Measurements from ENCODE around the gene CERS6. TPM values are rescaled to one million over a fixed set of nuclear protein-coding genes. Genes with fewer than 3 reads are reported as not detected.

Gene CERS6
- total and polyA plus RNA-seq, 12 donors, result 5.0 to 110 (median 29.6) TPM

DNA sequence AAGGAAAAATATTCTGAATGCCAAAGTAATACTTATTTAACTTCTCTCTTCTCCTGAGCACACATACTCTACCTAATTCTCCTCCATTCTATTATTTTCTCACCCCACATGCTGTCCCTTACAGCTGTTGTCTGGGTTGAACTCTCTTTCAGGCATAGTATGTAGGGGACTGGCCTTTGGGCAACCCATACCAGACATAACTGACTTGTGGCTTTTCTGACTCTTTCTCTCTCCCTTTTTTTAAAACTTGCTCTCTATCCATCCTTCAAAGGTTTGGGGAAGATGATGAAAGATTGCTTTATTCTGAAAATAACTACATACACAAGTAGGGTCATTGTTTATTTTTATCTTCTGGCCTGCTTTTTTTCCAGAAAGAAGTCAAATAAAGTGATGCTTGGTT, 276.4 kb downstream of the CERS6 start:
- H3K9me3 ChIP-seq (replicated peaks in 1 of 3), result no peaks in the 10 kb centered on the region
- intact Hi-C loops (cut with DNase I), result no loop called here

DNA sequence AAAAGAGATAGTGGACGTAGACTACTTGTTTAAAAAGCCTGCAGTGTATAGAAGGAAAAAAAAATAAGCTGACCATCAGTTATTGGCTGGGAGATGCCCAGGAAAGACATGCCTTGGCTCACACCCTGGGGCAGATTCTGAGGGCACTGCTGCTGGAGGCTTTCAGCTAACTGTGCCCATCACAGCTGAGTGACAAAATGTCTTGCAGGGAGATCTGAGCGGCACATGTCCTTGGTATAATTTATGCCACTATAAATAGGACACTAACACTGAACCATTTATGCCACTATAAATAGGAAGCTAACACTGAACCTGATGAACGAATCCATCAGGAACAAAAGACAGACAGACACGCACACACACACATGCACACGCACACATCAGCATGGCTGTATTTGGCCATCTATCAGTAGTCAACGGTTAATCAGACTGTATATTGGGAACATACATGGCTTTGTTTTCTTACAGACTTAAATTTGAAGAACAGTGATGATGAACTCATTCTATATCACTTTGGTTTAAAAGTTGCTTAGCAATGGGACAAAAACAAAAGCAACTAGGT, 278.2 kb downstream of the CERS6 start:
- WGBS, 4 donors, result 79 to 84% (median 84%) methylated on average over 6 of the region's 6 CpGs
- Histone ChIP-seq H3K27ac (no peak overlapping the region), H3K36me3 (replicated peaks in 1 of 2) (no peaks in the 10 kb centered on the region), H3K9me3 (replicated peaks in 1 of 3) (no peaks in the 10 kb centered on the region), H3K27me3 (no peaks in the 10 kb centered on the region), H3K4me1 (replicated peaks in 1 of 2) (no peaks in the 10 kb centered on the region), H3K4me3 (no peak overlapping the region)
- TF ChIP-seq, protein P1, sequence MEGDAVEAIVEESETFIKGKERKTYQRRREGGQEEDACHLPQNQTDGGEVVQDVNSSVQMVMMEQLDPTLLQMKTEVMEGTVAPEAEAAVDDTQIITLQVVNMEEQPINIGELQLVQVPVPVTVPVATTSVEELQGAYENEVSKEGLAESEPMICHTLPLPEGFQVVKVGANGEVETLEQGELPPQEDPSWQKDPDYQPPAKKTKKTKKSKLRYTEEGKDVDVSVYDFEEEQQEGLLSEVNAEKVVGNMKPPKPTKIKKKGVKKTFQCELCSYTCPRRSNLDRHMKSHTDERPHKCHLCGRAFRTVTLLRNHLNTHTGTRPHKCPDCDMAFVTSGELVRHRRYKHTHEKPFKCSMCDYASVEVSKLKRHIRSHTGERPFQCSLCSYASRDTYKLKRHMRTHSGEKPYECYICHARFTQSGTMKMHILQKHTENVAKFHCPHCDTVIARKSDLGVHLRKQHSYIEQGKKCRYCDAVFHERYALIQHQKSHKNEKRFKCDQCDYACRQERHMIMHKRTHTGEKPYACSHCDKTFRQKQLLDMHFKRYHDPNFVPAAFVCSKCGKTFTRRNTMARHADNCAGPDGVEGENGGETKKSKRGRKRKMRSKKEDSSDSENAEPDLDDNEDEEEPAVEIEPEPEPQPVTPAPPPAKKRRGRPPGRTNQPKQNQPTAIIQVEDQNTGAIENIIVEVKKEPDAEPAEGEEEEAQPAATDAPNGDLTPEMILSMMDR (IDR thresholded peaks at IDR 0.05), result no peak
- no peak for TF ChIP-seq POLR2A (IDR thresholded peaks at IDR 0.05)
- no peak for DNase-seq
- intact Hi-C loops (cut with DNase I), result no loop called here

More for the DNA sequence above, 276.4 kb downstream of the CERS6 start:
- Histone ChIP-seq H3K27ac (no peak overlapping the region), H3K4me3 (no peak overlapping the region), H3K4me1 (replicated peaks in 1 of 2) (no peaks in the 10 kb centered on the region), H3K36me3 (replicated peaks in 1 of 2) (no peaks in the 10 kb centered on the region), H3K27me3 (no peaks in the 10 kb centered on the region)
- TF ChIP-seq POLR2A (IDR thresholded peaks at IDR 0.05), result no peak
- TF ChIP-seq, protein P1 (IDR thresholded peaks at IDR 0.05), result no peak
- no peak for DNase-seq

DNA sequence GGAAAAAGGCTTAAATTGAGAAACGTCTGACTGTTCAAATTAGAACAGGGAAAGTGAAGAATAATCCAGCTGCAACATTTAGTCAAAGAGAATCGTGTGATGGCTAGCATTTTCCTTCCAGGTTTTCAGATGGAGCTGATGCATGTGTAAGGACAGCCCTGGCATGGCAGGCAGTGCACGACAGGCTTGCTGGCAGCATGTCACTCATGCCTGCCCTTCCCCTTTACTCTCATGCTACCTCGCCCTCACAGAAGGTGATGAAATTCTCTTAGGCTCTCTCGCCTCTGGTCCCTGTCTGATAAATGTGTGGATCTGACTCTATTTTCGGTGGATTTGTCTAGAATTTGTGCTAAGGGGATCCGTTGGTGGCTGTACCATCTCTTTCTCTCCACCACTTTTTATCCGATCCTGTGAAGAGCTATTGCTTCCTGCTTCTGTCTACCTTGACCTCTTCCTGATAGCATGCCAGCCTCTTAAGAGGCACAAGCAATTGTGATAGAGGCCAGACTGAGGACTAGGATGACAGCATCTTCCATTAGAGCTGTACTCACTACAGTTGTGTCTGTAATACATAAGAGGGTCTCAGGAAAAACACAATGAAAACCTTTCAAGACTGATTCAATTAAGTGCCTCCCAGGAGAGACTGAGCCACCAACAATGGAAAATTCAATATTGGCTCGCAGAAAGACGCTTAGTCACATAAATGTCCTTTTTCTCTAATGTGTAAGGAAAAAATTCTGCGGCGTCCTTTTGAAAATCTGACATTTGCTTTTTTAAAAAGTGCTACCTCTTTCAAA, 280.8 kb downstream of the CERS6 start:
- Histone ChIP-seq H3K4me1 (replicated peaks in 1 of 2) (no peaks in the 10 kb centered on the region), H3K27me3 (no peaks in the 10 kb centered on the region), H3K9me3 (replicated peaks in 1 of 3) (no peaks in the 10 kb centered on the region), H3K36me3 (replicated peaks in 1 of 2) (no peaks in the 10 kb centered on the region), H3K4me3 (no peak overlapping the region), H3K27ac (no peak overlapping the region)
- WGBS, 4 donors, result 88 to 90% (median 89%) methylated on average over 12 of the region's 12 CpGs
- no peak for DNase-seq
- intact Hi-C loops (cut with DNase I), result no loop called here
- no peak for TF ChIP-seq POLR2A (IDR thresholded peaks at IDR 0.05)
- TF ChIP-seq, protein P1 (IDR thresholded peaks at IDR 0.05), result no peak

DNA sequence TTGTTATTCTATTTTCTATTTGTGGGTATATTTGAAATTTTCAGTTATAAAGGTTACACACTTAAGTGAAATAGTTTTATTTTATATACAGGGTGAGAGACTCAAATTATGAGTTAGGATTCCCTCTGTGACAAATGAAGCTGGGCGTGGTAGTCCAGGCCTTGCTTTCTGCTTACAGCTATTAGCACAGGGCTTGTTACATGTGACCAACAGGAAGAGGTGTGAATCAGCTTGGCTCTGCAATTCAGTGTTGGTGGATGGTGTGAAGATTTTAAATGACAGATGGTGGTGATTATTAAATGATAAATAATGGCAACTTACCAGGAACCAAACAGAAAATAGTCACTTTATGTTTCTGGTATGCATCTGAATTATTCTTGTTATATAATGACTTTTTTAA, 282.0 kb downstream of the CERS6 start:
- intact Hi-C loops (cut with DNase I), result no loop called here

More for the DNA sequence above, 282.0 kb downstream of the CERS6 start:
- Histone ChIP-seq H3K27me3 (no peaks in the 10 kb centered on the region), H3K27ac (no peak overlapping the region), H3K4me3 (no peak overlapping the region), H3K36me3 (replicated peaks in 1 of 2) (no peaks in the 10 kb centered on the region), H3K4me1 (replicated peaks in 1 of 2) (no peaks in the 10 kb centered on the region), H3K9me3 (replicated peaks in 1 of 3) (no peaks in the 10 kb centered on the region)
- no peak for TF ChIP-seq POLR2A (IDR thresholded peaks at IDR 0.05)
- TF ChIP-seq, protein P1 (IDR thresholded peaks at IDR 0.05), result no peak
- WGBS, 4 donors, result 86 to 92% (median 90%) methylated on average over 1 of the region's 1 CpG
- DNase-seq, result no peak
